Activated gamma-delta T cell treated with anti-CD3 and anti-CD28 coated beads, Interleukin-2, amount 50 U/mL, for 16 hours (primary cell): ENCODE results near the gene FAM83G.
"Not testable (repeated sequence)": the region's sequence is repeated elsewhere in the genome, so short reads cannot be mapped to it uniquely, and the experiment has no call there.

Experiments used
- DNase-seq: peaks from one replicate; pipeline ENCODE4 v3.0.0-alpha.2; 2020; ENCODE audit warnings: low read depth

Gene FAM83G

GRCh38 chr17:19022747-19023146 lies 18.2 kb upstream of the FAM83G start:
- no peak for DNase-seq

- DNase-seq = no peak
These were observed 17.6 kb upstream of the FAM83G start for GRCh38 chr17:19022128-19022527.

- DNase-seq = no peak
These were observed 17.1 kb upstream of the FAM83G start for GRCh38 chr17:19021622-19022083.

- not testable (repeated sequence) for DNase-seq
These were observed 16.6 kb upstream of the FAM83G start for GRCh38 chr17:19021011-19021621.

- no peak for DNase-seq
These were observed 15.5 kb upstream of the FAM83G start for GRCh38 chr17:19020016-19020415.

GRCh38 chr17:19019041-19019941 lies 14.7 kb upstream of the FAM83G start:
- no peak for DNase-seq

GRCh38 chr17:19018600-19018950 lies 14.0 kb upstream of the FAM83G start:
- no peak for DNase-seq

GRCh38 chr17:19017804-19018599 lies 13.4 kb upstream of the FAM83G start:
- DNase-seq = no peak

- DNase-seq = no peak
These were observed 12.8 kb upstream of the FAM83G start for GRCh38 chr17:19017401-19017800.

GRCh38 chr17:19016881-19017280 lies 12.3 kb upstream of the FAM83G start:
- no peak for DNase-seq

- no peak for DNase-seq
These were observed 11.7 kb upstream of the FAM83G start for GRCh38 chr17:19016297-19016696.

- DNase-seq = no peak
These were observed 10.9 kb upstream of the FAM83G start for GRCh38 chr17:19015428-19015827.

- no peak for DNase-seq
These were observed 10.2 kb upstream of the FAM83G start for GRCh38 chr17:19014628-19015215.

- DNase-seq = no peak
These were observed 9.5 kb upstream of the FAM83G start for GRCh38 chr17:19013806-19014627.

GRCh38 chr17:19013226-19013625 lies 8.7 kb upstream of the FAM83G start:
- no peak for DNase-seq

GRCh38 chr17:19012171-19013080 lies 7.9 kb upstream of the FAM83G start:
- no peak for DNase-seq

- DNase-seq = no peak
These were observed 7.0 kb upstream of the FAM83G start for GRCh38 chr17:19011581-19011980.

GRCh38 chr17:19010729-19011505 lies 6.4 kb upstream of the FAM83G start:
- DNase-seq = no peak

GRCh38 chr17:19009970-19010369 lies 5.4 kb upstream of the FAM83G start:
- no peak for DNase-seq

- DNase-seq = no peak
These were observed 2.1 kb upstream of the FAM83G start for GRCh38 chr17:19006698-19007097.
